Testis (tissue), 3 donors: ENCODE data around the gene AP1M1. TPM values are rescaled to one million over a fixed set of nuclear protein-coding genes. Genes with fewer than 3 reads are reported as not detected.

Experiments used
- DNase-seq: peaks from one replicate; pipeline ENCODE4 v3.0.0-alpha.2; 2019
- H3K27ac ChIP-seq, 2 donors: fragments of 200-600 bp; sonication (generic); one replicate each; pipeline ENCODE4 v1.5.1; 2019
- H3K27me3 ChIP-seq: fragments of 200-600 bp; sonication (generic); one replicate; pipeline ENCODE4 v1.5.1; 2019
- H3K36me3 ChIP-seq: fragments of 200-600 bp; sonication (generic); one replicate; pipeline ENCODE4 v1.5.1; 2017; ENCODE audit warnings: low read depth; ENCODE audit errors: missing control alignments
- H3K4me1 ChIP-seq: fragments of 200-600 bp; sonication (generic); one replicate; pipeline ENCODE4 v1.5.1; 2019
- H3K4me3 ChIP-seq, 2 donors: fragments of 200-600 bp; sonication (generic); one replicate each; pipeline ENCODE4 v1.5.1; 2017 to 2019
- H3K9me3 ChIP-seq: fragments of 200-600 bp; sonication (generic); one replicate; pipeline ENCODE4 v1.5.1; 2017
- POLR2A ChIP-seq: fragments of 450-650 bp; IDR thresholded peaks from one replicate; pipeline ENCODE4 v1.6.1; 2017; ENCODE audit warnings: antibody characterized with exemption, mild to moderate bottlenecking, moderate library complexity
- WGBS, 2 donors: methylation state at CpG; one replicate each; pipeline ENCODE4 v1.1.5; 2018; 5-methylcytosine and 5-hydroxymethylcytosine counted together
- intact Hi-C: fragments of 100-400 bp; cut with DNase I; formaldehyde crosslinking; loops from one replicate; pipeline ENCODE4 v1.15.1; 2023; ENCODE audit warnings: low total_unique reads
- polyA plus RNA-seq: library from polyadenylated mRNA; stranded (reverse); fragments of 350-450 nt; fragmentation: Illumina TruSeq; extraction: RNeasy Lipid Tissue Mini Kit (QIAGEN cat#74804); gene quantifications from one replicate; pipeline ENCODE4 v1.2.3, GENCODE V29; 2014; ENCODE audit warnings: low read depth, low replicate concordance; ENCODE audit not compliant: insufficient read depth
- total RNA-seq, 2 donors: library from RNA; depleted of rRNA; stranded (reverse); fragments of >200 nt; gene quantifications; one replicate each; pipeline ENCODE4 v1.2.3, GENCODE V29; 2016
- TF ChIP-seq, protein P1 (sequence below), 3 experiments: fragments of 450-650 bp in 2 of 3; fragments of 200-600 bp in 1 of 3; sonication (generic) in 1 of 3; IDR thresholded peaks; one replicate each; pipeline ENCODE4 v1.5.1; 2016 to 2019; ENCODE audit warnings: antibody characterized with exemption in 3 of 3, mild to moderate bottlenecking in 2 of 3, moderate library complexity in 1 of 3

AP1M1 gene
- total and polyA plus RNA-seq, 3 donors from 2014 or later = 134 to 172 (median 145) TPM

- DNase-seq = no peak
- no peaks in the 10 kb centered on the region for H3K36me3 ChIP-seq
- no peaks in the 10 kb centered on the region for H3K4me1 ChIP-seq
- H3K27me3 ChIP-seq = no peaks in the 10 kb centered on the region
- intact Hi-C loops = no loop called here
- no peaks in the 10 kb centered on the region for H3K9me3 ChIP-seq
- no peak overlapping the region for H3K27ac ChIP-seq
- no peak overlapping the region for H3K4me3 ChIP-seq
- TF ChIP-seq POLR2A = no peak
- TF ChIP-seq, protein P1, sequence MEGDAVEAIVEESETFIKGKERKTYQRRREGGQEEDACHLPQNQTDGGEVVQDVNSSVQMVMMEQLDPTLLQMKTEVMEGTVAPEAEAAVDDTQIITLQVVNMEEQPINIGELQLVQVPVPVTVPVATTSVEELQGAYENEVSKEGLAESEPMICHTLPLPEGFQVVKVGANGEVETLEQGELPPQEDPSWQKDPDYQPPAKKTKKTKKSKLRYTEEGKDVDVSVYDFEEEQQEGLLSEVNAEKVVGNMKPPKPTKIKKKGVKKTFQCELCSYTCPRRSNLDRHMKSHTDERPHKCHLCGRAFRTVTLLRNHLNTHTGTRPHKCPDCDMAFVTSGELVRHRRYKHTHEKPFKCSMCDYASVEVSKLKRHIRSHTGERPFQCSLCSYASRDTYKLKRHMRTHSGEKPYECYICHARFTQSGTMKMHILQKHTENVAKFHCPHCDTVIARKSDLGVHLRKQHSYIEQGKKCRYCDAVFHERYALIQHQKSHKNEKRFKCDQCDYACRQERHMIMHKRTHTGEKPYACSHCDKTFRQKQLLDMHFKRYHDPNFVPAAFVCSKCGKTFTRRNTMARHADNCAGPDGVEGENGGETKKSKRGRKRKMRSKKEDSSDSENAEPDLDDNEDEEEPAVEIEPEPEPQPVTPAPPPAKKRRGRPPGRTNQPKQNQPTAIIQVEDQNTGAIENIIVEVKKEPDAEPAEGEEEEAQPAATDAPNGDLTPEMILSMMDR (IDR thresholded peaks at IDR 0.05) = no peak
- 79 to 89% methylated on average over 13 to 32 of the region's 32 CpGs for WGBS, 2 donors
Observed at GRCh38 chr19:16224293-16225045, 26.8 kb downstream of the AP1M1 start.

GRCh38 chr19:16225279-16226183, 27.8 kb downstream of the AP1M1 start:
- 74 to 88% methylated on average over 14 to 21 of the region's 21 CpGs for WGBS, 2 donors
- intact Hi-C loops = no loop called here
- DNase-seq = no peak
- no peak overlapping the region for H3K27ac ChIP-seq
- H3K4me1 ChIP-seq = no peaks in the 10 kb centered on the region
- H3K27me3 ChIP-seq = no peaks in the 10 kb centered on the region
- no peaks in the 10 kb centered on the region for H3K9me3 ChIP-seq
- TF ChIP-seq, protein P1 (IDR thresholded peaks at IDR 0.05) = no peak
- no peak for TF ChIP-seq POLR2A
- no peak overlapping the region for H3K4me3 ChIP-seq
- no peaks in the 10 kb centered on the region for H3K36me3 ChIP-seq

DNA sequence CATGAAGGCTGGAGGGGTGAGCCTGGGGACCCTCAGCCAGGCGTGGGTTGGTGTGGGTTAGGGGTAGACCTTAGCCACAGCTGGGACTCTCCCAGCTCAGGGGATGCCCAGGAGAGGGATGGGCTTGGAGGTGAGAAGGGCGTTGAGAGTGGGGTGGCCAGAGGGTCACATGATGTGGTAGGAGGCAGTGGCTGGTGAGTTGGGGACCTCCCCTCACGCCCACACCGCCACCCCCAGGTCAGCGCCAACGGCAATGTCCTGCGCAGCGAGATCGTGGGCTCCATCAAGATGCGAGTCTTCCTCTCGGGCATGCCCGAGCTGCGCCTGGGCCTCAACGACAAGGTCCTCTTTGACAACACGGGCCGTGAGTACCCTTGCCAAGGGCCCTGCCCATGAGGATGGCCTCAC, 28.5 kb downstream of the AP1M1 start:
- Histone ChIP-seq H3K9me3 (no peaks in the 10 kb centered on the region), H3K27ac (no peak overlapping the region), H3K4me3 (no peak overlapping the region), H3K27me3 (no peaks in the 10 kb centered on the region), H3K36me3 (no peaks in the 10 kb centered on the region), H3K4me1 (no peaks in the 10 kb centered on the region)
- WGBS, 2 donors = 90 to 96% methylated on average over 2 to 15 of the region's 16 CpGs
- intact Hi-C loops = no loop called here
- DNase-seq = no peak
- TF ChIP-seq, protein P1 (IDR thresholded peaks at IDR 0.05) = no peak
- TF ChIP-seq POLR2A = no peak

GRCh38 chr19:16226878-16227836, 29.4 kb downstream of the AP1M1 start:
- H3K36me3 ChIP-seq = no peaks in the 10 kb centered on the region
- 86 to 90% methylated on average over 23 to 30 of the region's 33 CpGs for WGBS, 2 donors

More at GRCh38 chr19:16226878-16227836, 29.4 kb downstream of the AP1M1 start:
- intact Hi-C loops = no loop called here
- no peak overlapping the region for H3K4me3 ChIP-seq
- no peak for DNase-seq
- H3K27me3 ChIP-seq = no peaks in the 10 kb centered on the region
- TF ChIP-seq, protein P1 (IDR thresholded peaks at IDR 0.05) = no peak
- TF ChIP-seq POLR2A = no peak
- no peak overlapping the region for H3K27ac ChIP-seq
- H3K9me3 ChIP-seq = no peaks in the 10 kb centered on the region
- no peaks in the 10 kb centered on the region for H3K4me1 ChIP-seq
